K562 (cell line): ENCODE results near the gene ZNRD2. TPM values are rescaled to one million over a fixed set of nuclear protein-coding genes. Genes with fewer than 3 reads are reported as not detected.
"Not testable (repeated sequence)": the region's sequence is repeated elsewhere in the genome, so short reads cannot be mapped to it uniquely, and the experiment has no call there.

Experiments
- CBFA2T3 ChIP-seq: fragments of 450-650 bp; IDR thresholded peaks from 2 replicates; pipeline ENCODE4 v1.6.1; 2017
- CTBP1 ChIP-seq: fragments of 450-650 bp; IDR thresholded peaks from 2 replicates; pipeline ENCODE4 v1.6.1; 2016; ENCODE audit warnings: borderline replicate concordance
- CXXC5 ChIP-seq: fragments of 250-450 bp; sonication (Bioruptor Pico); IDR thresholded peaks from 2 replicates; pipeline ENCODE4 v1.8.0; 2022; ENCODE audit warnings: inconsistent platforms, mild to moderate bottlenecking, moderate library complexity
- DPF2 ChIP-seq: fragments of 450-650 bp; IDR thresholded peaks from 2 replicates; pipeline ENCODE4 v1.6.1; 2016
- E2F5 ChIP-seq: sonication (generic); formaldehyde crosslinking; IDR thresholded peaks from 2 replicates; pipeline ENCODE4 v1.8.0; 2022; ENCODE audit warnings: mild to moderate bottlenecking, missing genetic modification reagents
- EGR1 ChIP-seq: fragments of 450-650 bp; conservative IDR thresholded peaks from 2 replicates; pipeline ENCODE4 v1.6.1; 2017; ENCODE audit warnings: mild to moderate bottlenecking
- ELF4 ChIP-seq: fragments of 450-650 bp; formaldehyde crosslinking; IDR thresholded peaks from 2 replicates; pipeline ENCODE4 v1.4.0; 2022; ENCODE audit warnings: missing genetic modification characterization
- ESRRA ChIP-seq: fragments of 450-650 bp; IDR thresholded peaks from 2 replicates; pipeline ENCODE4 v1.6.1; 2014; ENCODE audit warnings: low read depth, mild to moderate bottlenecking, moderate library complexity, borderline replicate concordance
- ETV6 ChIP-seq, 3 experiments: fragments of 150-350 bp in 1 of 3; sonication (generic) in 1 of 3; formaldehyde crosslinking in 1 of 3; IDR thresholded peaks; 2 replicates each; pipeline versions ENCODE4 v1.6.1 to v1.8.0; 2014 to 2022; ENCODE audit warnings: borderline replicate concordance in 2 of 3, low read depth in 2 of 3, antibody characterized with exemption in 1 of 3, low read length in 1 of 3, mild to moderate bottlenecking in 1 of 3, missing genetic modification reagents in 1 of 3
- FOXK1 ChIP-seq: sonication (generic); formaldehyde crosslinking; IDR thresholded peaks from 2 replicates; pipeline ENCODE4 v1.8.0; 2022; ENCODE audit warnings: missing genetic modification reagents, mild to moderate bottlenecking, borderline replicate concordance
- GATAD2A ChIP-seq: fragments of 450-650 bp; IDR thresholded peaks from 2 replicates; pipeline ENCODE4 v1.6.1; 2017
- HINFP ChIP-seq: fragments of 450-650 bp; conservative IDR thresholded peaks from 2 replicates; pipeline ENCODE4 v1.6.1; 2016; ENCODE audit warnings: missing genetic modification characterization, low read depth, mild to moderate bottlenecking, control low read depth, missing compliant biosample characterization
- HMBOX1 ChIP-seq: sonication (generic); IDR thresholded peaks from 2 replicates; pipeline ENCODE4 v1.6.1; 2016
- JUND ChIP-seq, 2 experiments: IDR thresholded peaks; 2 replicates in 1 of 2; 3 replicates in 1 of 2; pipeline ENCODE4 v1.6.1; 2011; ENCODE audit warnings: borderline replicate concordance in 2 of 2, low read depth in 2 of 2, low read length in 2 of 2, improper control_type of control experiment in 1 of 2, missing biosample characterization in 1 of 2, missing genetic modification characterization in 1 of 2, missing genetic modification reagents in 1 of 2
- SMARCA4 ChIP-seq: fragments of 450-650 bp; IDR thresholded peaks from 2 replicates; pipeline ENCODE4 v1.6.1; 2016
- SMARCE1 ChIP-seq: fragments of 450-650 bp; IDR thresholded peaks from 2 replicates; pipeline ENCODE4 v1.7.1; 2016; ENCODE audit warnings: mild to moderate bottlenecking
- SOX6 ChIP-seq: fragments of 450-650 bp; IDR thresholded peaks from 2 replicates; pipeline ENCODE4 v1.6.1; 2014; ENCODE audit warnings: mild to moderate bottlenecking
- SPI1 ChIP-seq: IDR thresholded peaks from 2 replicates; pipeline ENCODE4 v1.6.1; 2011; ENCODE audit warnings: low read depth, low read length, control low read depth, borderline replicate concordance
- VEZF1 ChIP-seq: fragments of 200-800 bp; sonication (Bioruptor generic); IDR thresholded peaks from 2 replicates; pipeline ENCODE4 v1.6.1; 2017; ENCODE audit warnings: missing genetic modification characterization, missing compliant biosample characterization
- ZBTB2 ChIP-seq: fragments of 450-650 bp; IDR thresholded peaks from 2 replicates; pipeline ENCODE4 v1.6.1; 2016; ENCODE audit warnings: antibody characterized with exemption
- polyA plus RNA-seq, 8 experiments: library from polyadenylated mRNA; depleted of rRNA in 4 of 8; stranded (reverse) in 5 of 8; unstranded in 3 of 8; fragments of >200 nt; fragmentation: Nextera tagmentation in 2 of 8; fragmentation: Illumina TruSeq in 1 of 8; extraction: Ambion mirVana in 2 of 8; extraction: Trizol in 1 of 8; gene quantifications; 2 replicates each; pipeline versions ENCODE4 v1.2.1 to v1.2.3, GENCODE V29; 2011 to 2014; ENCODE audit warnings: inconsistent platforms in 1 of 8, missing spikeins in 1 of 8
- total RNA-seq, 7 experiments: library from RNA; depleted of rRNA in 6 of 7; stranded (reverse); fragments of >200 nt in 6 of 7; fragmentation: Illumina TruSeq in 2 of 7; extraction: Trizol in 2 of 7; gene quantifications; 2 replicates each; pipeline versions ENCODE4 v1.2.1 to v1.2.3, GENCODE V29; 2011 to 2021; ENCODE audit warnings: low replicate concordance in 1 of 7

The ZNRD2 gene
- total and polyA plus RNA-seq, 9 of the 15 experiments (the other 6 are each of a cell fraction or from before 2014, with no cell fraction given): 13.4 to 129 (median 60.4) TPM

GRCh38 chr11:65522718-65523630 lies 47.3 kb upstream of the ZNRD2 start (continued):
- TF ChIP-seq HMBOX1: peak; percentile 65
- TF ChIP-seq CXXC5: peak; percentile 22; the same call in 1 of the 2 replicates
- TF ChIP-seq E2F5 (CRISPR knock-in tag): 0 out of 2 replicates have a peak, but pooled peaks have one; percentile 12
- peak; percentile 73; the same call in 1 of the 2 replicates for TF ChIP-seq SPI1
- 0 out of 2 replicates have a peak, but pooled peaks have one; percentile 24 for TF ChIP-seq HINFP
- TF ChIP-seq JUND (IDR thresholded peaks at IDR 0.05; ENCODE audit: borderline replicate concordance, low read depth, low read length); ETV6 (IDR thresholded peaks at IDR 0.05; ENCODE audit: borderline replicate concordance in 1 of 2, low read depth in 2 of 2, low read length in 1 of 2): not testable (repeated sequence)
- peak; percentile 35; the same call in 1 of the 3 replicates for TF ChIP-seq JUND (tag; IDR thresholded peaks at IDR 0.05; ENCODE audit: borderline replicate concordance, low read depth, low read length)
- 0 out of 2 replicates have a peak, but pooled peaks have one; percentile 12 for TF ChIP-seq ELF4 (CRISPR knock-in tag)
- peak; percentile 66; the same call in 1 of the 2 replicates for TF ChIP-seq ESRRA
- 0 out of 2 replicates have a peak, but pooled peaks have one; percentile 21 for TF ChIP-seq ETV6 (CRISPR knock-in tag; IDR thresholded peaks at IDR 0.05; ENCODE audit: borderline replicate concordance)
- TF ChIP-seq ZBTB2: peak; percentile 38; the same call in 1 of the 2 replicates
- peak; percentile 67 for TF ChIP-seq DPF2
- TF ChIP-seq CBFA2T3: peak; percentile 51
- peak; percentile 65; the same call in 1 of the 2 replicates for TF ChIP-seq SMARCE1
- peak; percentile 61; the same call in 1 of the 2 replicates for TF ChIP-seq CTBP1
- peak; percentile 35 for TF ChIP-seq VEZF1
- 0 out of 2 replicates have a peak, but pooled peaks have one; percentile 31 for TF ChIP-seq FOXK1 (CRISPR knock-in tag)
- TF ChIP-seq SMARCA4: peak; percentile 51; the same call in 1 of the 2 replicates
- peak; percentile 51; the same call in 1 of the 2 replicates for TF ChIP-seq SOX6
- peak; percentile 22; the same call in 1 of the 2 replicates for TF ChIP-seq GATAD2A
- peak; percentile 84 for TF ChIP-seq EGR1
